HTR-8/SVneo (cell line): ENCODE measurements around the gene ZNF398.
A peak's percentile ranks its signal among the peaks of the same experiment; 100 is the strongest.

ENCODE experiments used
- DNase-seq: peaks from one replicate; pipeline ENCODE4 v3.0.0; 2011; ENCODE audit warnings: low spot score, mixed read lengths; ENCODE audit not compliant: insufficient read length
- FAIRE-seq: peaks from 2 replicates; lab custom pipeline; 2011; peaks lifted over from hg19 to GRCh38; lab: Jason Lieb, UNC

ZNF398 gene

DNA sequence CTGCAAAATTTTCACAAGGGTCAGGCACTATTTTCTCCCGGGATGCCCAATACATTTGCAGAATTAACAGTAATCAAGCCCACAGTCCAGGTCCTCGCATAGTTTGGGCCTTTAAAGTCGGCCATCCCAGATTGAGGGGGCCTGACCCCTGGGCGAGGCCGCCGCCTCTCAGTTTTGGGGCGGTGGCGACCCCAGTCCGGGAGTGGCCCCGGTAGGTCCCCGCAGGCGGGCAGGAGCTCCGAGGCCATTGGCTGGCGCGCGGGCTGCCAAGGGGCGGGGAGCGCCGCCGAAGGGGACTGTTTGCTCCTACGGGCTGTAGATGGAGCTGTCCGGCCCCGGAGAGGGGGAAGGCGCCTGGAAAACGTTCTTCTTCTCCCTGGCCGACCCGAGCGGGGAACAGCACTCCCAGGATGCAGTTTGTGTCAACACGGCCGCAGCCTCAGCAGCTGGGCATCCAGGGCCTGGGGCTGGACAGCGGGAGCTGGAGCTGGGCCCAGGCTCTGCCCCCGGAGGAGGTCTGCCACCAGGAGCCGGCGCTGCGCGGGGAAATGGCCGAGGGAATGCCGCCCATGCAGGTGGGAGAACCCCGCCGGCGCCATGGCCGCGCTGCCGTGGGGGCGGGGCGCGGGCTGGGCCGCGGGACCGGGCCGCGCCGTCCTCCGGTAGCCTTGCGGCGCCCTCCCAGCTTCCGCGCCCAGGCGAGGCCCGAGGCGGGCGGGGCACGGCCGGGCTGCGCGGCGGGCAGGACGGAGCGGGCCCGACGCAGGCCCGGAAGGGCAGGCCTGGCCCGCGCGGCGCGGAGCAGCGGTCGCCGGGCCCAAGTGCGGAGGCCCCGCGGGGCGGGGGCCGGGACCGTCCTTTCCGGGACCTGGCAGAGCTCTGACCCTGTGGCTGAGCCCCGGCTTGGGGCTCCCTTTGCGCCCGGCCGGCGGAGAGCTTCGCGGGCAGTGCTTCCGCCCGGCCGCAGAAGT lies 48.2 kb downstream of the ZNF398 start, which contains the start of gene ZNF282:
TSS of gene ZNF282 (plus strand) at position 367 of the 971 bp plus-strand sequence. CDS start at position 411, 44 bp downstream.
- FAIRE-seq (peak; percentile 52), DNase-seq (peak; percentile 89)

DNA sequence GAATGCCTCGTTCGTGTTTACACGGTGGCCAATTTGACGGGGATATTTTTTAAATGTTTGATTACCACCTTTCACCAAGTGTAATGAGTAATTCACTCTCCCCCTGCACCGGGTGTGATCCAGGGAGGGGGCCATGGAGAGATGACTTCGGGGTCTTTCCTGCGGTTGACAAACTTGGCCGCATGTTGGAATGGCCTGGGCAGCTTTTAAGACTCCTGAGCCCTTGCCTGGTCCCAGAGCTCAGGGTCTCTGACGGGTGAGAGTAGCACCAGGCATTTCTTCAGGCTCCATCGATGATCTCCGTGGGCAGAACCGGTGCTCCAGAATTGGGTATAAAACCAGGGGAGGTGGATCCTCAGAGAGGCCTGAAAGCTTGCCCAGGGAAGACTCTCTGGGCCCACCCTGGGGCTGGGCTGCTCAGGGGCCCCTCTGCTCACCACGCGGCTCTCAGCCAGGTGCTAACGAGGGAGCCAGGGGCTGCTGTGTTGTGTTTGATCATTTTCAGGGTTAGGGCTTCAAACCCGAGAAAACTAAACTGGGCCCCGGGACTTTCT lies 49.0 kb downstream of the ZNF398 start:
- no peak for DNase-seq
- no peak for FAIRE-seq

DNA sequence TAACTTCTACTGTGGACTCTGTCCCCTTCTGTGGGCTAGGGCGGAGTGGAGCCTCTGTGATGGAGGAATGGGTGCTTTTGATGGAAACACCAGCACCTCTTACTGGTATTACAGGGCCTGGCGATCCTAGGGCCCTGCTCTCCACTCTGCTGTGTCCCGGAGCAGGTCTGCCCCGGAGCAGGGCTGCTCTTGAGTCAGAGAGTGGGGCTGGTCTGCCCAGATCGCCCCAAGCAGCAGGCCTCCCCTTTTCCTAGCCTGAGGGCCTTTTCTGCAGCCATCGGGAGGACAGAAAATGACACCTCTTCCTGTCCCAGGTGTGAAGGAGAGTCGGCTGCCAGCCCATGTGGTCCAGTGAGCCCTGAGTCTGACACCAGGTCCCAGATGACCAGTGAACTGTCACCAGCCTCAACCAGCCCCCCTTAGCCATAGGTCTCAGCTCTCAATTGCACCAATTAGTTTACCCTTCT lies 49.5 kb downstream of the ZNF398 start:
- no peak for FAIRE-seq
- no peak for DNase-seq

DNA sequence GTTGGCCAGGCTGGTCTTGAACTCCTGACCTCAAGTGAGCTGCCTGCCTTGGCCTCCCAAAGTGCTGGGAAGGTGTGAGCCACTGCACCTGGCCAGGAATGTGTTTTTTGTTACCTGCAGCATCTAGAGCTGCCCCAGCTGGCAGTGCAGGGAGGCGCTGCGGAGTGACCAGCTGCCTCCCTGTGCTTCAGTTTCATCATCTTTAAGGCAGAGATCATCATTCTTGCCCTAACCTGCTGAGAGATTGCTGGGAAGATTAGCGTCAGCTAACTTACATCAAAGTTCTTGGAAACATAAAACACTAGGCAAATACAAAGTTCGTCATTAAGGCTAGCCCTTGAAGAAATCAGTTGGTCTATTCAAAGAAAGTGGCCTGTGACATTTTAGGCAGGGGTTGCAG lies 50.4 kb downstream of the ZNF398 start:
- DNase-seq (no peak), FAIRE-seq (no peak)

DNA sequence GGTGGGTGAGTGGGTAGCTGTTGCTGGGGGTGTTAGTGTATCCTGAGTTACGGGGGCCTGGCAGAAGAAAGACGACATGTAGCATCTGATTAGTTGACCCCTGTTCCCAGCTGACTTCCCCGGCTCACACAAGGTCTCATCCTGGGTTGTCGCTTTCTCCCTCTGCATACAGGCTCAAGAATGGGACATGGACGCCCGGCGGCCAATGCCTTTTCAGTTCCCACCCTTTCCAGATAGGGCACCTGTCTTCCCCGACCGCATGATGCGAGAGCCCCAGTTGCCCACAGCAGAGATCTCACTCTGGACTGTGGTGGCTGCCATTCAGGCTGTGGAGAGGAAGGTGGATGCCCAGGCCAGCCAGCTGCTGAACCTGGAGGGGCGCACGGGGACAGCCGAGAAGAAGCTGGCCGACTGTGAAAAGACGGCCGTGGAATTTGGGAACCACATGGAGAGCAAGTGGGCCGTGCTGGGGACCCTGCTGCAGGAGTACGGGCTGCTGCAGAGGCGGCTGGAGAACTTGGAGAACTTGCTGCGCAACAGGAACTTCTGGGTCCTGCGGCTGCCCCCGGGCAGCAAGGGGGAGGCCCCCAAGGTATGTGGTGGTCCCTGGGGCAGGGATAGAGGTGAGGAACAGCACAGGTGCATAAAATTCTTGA lies 51.0 kb downstream of the ZNF398 start:
- no peak for FAIRE-seq
- DNase-seq = no peak

DNA sequence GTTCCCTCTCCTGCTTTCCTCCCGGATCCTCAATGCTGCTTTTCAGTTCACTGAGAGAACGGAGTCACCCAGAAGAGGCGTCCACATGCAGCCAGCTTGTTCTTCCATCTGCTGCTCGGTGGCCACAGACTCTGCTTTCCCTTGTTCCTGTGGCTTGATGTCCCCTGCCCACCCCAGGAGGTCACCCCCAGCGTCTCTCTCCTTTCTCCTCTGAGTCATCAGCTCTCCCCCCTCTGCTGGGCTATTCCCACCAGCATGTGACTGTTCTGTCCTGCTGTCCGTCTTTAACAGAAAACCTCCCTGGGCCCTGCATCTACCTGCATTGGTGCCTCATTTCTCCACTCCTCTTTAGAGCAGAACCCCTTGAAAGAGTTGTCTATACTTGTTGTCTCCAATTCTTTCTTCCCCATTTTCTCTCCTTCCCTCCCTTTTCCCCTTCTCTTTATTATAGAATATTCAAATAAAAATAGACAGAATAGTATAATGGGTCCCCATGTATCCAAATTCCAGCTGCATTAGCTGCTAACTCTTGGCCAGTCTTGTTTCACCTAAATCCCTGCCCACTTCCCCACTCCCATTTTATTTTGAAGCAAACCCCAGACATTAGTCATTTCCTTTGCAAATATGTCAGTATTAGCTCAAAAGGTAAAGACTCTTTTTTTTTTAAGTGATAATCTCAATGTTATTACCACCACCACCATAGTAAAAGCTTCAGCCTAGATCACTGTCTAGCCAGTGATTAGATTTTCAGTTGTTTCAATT lies 52.2 kb downstream of the ZNF398 start:
- DNase-seq (no peak), FAIRE-seq (no peak)

DNA sequence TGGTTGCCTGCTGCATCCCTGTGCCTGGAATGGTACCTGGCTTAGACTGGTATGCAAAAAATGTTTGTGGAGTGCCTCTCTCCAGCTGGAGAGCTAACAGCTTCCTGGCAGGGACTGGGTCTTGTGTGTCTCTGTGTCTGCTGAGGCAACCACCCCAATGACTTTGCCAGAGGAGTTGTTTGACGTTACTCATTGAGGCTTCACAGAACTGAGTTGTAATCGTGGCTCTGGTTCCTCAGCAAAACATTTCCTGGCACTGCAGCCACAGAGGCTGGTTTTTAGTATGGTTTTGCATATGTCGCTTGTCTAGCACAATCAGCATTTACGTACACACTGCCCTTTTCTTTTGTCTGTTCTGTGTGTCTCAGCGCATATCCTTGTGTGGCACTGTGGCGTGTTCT lies 55.6 kb downstream of the ZNF398 start:
- FAIRE-seq = no peak

DNA sequence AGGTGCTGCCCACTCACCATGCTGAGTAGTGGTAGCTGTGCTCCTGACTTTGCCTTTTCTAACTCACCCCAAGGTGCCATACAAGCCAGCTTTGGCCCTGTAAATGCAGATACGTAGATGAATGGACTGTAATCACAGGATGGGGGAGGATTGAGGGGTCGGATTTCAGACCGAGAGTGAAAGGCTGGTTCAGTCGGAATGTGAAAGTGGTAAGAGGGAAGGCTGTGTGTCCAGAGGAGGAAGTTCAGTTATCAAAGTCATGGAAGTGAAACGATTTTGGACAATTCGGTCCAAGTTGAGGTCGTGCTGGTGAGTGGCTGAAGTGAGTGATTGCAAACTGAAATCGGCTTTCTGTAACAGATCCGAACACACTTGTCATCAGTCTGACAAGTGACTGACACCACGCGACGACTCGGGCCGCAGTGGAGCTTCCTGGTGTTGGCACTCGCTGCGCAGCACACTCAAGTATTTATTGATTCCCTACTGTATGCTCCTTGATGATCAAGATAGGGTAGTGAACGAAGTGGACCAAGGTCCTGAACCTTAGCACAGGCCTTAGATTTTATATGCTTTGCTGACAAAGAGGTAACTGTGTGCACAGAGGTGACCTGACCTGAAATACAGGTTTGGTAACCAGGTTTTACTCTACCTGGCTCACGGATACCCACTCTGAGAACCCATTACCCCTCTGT lies 58.6 kb downstream of the ZNF398 start:
- no peak for FAIRE-seq
- no peak for DNase-seq

More for the DNA sequence above, 55.6 kb downstream of the ZNF398 start:
- DNase-seq = no peak

DNA sequence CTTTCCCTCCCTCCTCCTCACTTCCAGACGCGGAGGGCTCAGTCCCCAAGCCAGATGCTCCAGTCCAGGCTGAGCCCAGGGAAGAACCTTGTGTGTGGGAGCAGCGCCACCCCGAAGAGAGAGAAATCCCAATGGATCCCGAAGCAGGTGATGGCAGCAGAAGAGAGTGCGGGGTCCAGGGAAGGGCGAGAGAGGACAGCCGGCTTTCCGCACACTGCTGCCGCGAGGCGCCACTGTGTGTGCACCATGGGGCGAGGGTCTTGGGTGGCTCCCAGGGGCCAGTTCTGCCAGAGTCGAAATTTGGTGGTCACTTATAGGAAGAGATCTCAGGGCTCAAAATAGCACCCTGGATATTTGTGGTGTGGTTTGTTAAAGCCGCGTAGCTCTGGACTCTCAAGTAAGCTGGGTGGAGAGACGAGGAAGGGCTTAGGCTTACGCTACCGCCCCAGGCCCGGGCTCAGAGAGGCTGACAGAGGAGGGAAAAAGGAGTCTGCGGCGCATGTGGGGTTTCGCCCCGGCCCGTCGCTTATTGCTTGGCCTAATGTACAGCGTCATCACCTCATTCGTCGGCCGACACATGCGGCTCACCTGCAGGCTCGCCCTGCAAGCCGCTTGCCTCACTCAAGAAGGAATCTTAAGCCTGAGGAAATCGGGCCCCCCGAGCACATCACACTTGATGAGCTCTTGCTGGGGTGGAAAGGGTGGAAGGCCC lies 60.2 kb downstream of the ZNF398 start:
- FAIRE-seq (no peak), DNase-seq (no peak)

DNA sequence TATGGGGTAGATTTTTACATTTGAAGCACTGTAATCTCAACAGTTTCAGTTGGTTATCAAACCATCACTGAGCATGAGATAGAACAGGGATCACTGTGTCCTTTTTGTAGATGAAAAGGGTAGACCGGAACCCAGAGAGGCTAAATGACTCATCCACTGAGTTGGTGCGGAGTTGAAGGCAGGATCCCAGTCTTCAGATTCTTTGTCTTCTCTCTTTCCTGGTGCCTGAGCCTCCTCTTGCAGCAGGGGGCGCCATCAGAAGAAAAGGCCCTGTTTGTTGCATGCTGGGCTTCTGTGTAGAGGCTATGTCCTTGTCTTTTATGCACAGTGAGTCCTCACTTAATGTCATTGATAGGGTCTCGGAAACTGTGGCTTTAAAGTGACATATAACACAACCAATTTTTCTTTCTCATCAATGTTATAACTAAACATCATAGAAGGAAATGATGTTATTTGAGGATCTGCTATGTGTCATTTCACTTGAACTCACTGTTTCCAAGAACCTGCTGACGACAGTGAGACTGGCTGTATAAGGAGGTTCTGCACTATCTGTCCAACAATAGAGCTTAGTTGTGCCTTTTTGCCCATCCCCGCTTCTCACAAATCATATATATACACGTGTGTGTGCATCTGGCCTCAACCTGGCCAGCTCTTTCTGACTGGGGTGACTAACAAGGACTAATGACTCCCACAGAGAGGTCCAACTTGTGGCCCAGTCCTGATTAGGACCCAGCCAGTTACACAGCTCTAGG lies 62.4 kb downstream of the ZNF398 start:
- no peak for FAIRE-seq

DNA sequence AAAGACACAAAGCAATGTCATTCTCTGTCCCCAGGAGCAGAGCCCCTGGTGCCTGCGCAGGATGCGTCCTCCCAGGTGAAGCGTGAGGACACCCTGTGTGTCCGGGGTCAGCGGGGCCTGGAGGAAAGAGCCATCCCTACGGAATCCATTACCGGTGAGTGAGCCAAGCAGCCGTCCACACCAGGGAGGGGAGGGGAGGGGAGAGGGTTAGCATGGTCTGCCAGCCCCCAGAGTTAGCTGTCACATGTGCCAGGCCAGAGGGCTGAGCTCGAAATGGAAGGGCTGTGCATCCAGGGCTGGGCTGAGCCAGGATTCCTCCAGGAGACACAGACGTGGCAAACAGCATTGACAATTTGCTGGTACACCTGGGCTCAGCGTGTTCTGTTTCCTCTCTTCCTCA lies 63.3 kb downstream of the ZNF398 start:
- DNase-seq (no peak), FAIRE-seq (no peak)

More for the DNA sequence above, 62.4 kb downstream of the ZNF398 start:
- peak; percentile 54 for DNase-seq

DNA sequence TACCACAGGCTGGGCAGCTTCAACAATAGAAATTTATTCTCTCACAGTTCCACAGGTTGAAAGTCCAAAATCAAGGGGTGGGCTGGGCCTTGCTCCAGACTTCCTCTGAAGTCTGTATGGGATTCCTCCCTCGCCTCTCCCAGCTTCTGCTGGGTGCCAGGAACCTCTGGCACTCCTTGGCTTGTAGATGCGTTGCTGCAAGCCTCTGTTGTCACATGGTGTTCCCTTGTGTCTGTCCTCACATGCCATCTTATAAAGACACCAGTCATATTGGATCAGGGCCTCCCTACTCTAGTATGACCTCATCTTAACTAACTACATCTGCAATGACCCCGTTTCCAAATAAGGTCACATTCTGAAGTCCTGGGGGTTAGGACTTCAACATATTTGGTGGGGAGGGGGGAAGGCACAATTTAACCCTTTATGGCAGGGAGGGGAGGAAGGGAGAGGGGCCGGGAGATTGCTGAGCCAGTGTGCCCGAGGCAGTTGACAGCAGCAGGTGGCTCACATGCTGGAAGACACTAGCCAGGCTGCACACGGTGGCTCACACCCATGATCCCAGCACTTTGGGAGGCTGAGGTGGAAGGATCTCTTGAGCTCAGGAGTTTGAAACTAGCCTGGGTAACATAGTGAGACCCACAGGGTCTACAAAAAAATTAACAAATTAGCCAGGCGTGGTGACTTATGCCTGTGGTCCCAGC lies 66.9 kb downstream of the ZNF398 start:
- FAIRE-seq (no peak), DNase-seq (no peak)

DNA sequence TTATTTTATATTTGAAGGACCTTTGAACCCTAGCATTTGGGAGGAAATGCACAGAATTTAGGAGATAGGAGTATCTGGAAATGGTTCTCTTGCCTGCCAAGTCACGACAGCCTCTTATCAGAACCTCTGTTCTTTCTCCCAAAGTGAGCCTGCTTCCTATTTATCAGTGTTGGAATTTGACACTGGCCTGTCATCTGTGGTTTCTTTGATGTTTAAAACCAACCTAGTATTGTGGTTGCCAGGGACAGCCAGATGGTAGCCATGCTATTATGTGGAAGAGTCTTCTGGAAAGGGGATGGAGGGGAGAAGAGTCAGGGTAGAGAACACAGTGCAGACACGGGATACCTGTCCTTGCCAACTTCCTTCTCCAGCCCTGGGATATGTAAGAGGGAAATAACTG lies 69.1 kb downstream of the ZNF398 start:
- FAIRE-seq = no peak

DNA sequence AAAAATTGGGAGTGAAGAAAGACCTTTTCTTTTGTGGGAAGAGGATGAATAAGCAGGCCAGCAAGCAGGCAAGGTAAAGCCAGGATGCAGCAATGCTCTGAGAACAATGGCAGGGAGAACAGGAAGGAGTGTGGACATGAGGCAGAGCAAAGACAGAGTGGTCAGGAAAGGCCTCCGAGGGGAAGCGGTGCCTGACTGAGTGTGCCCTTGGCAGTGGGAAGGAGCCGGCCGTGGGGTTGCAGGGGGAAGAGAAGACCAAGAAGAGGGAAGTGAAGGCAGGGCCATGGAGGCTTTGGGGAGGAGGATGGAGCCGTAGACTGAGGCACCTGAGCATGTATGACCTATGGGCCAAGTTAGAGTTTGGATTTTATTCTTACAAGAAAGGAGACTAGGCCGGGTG lies 70.3 kb downstream of the ZNF398 start:
- DNase-seq = no peak
- FAIRE-seq = no peak

More for the DNA sequence above, 69.1 kb downstream of the ZNF398 start:
- DNase-seq = no peak

DNA sequence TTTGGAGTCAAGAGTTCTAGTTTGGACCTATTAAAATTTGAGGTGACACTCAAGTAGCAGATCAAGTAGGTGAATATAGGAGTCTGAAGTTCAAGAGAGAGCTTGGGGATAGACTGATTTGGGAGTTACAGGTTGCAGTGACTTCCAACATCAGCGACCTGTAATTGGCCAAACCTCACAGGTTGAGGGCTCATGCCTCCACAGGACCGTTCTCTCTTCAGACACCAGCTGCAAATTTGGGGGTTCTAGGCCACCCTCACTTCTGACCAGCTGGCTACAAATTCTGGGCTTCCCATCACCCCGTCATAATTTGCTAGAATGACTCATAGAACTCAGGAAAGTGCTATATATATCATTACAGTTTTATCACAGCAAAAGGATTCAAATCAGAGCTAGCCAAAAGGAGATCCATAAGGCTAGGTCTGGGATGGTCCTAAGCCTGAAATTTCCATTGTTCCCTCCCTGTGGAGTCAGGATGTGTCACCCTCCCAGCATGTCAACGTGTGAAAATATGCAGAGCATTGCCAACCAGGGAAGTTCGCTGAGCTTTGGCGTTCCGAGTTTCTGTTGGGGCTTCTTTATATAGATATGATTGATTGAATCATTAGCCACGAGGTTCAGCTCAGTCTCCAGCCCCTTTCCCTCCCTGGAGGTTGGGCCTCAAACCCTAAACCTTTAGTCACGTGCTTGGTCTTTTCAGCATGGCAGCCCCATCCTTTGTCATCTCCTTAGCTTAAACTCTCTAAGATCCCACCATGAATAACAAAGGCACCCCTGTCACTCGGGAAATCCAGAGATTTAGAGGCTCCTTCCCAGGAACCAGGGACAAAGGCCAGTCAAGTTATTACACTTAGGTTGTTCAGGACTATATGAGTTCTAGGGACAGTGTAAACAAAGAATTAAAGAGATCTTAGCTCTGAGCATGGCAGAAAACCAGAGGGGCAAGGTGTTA lies 71.5 kb downstream of the ZNF398 start:
- DNase-seq (no peak), FAIRE-seq (no peak)

DNA sequence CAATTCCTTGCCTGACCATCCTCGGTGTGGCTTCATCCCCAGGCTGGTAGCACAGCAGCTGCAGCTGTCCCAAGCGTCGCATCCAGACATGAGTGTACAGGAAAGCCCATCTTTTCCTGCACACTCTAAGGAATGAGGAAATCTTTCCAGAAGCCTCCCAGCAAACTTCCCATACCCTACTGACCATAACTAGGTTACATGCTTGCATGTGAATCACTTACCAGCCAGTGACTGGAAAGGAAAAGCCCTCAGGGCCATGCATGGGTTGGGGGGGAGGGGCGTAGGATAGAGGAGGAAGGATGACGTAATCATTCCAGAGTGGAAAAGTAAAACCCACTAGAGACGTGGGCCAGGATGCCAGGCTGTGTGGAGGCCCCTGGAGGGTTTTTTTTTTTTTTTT lies 73.3 kb downstream of the ZNF398 start:
- no peak for FAIRE-seq
- DNase-seq = peak; percentile 44

DNA sequence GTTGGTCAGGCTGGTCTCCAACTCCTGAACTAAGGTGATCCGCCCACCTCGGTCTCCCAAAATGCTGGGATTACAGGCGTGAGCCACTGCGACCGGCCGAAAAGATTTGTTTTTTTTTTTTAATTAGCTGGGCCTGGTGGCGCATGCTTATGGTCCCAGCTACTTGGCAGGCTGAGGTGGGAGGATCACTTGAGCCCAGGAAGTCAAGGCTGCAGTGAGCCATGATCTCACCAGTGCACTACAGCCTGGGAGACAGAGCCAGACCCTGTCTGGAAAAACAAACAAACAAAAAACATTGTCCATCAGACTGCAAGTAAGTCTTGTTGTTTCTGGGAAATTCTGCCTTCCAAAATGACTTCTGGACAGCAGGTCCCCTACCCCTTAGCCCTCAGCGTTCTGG lies 75.9 kb downstream of the ZNF398 start:
- DNase-seq = no peak
- no peak for FAIRE-seq
